ENCODE results near the gene EID1.

The EID1 gene

DNA sequence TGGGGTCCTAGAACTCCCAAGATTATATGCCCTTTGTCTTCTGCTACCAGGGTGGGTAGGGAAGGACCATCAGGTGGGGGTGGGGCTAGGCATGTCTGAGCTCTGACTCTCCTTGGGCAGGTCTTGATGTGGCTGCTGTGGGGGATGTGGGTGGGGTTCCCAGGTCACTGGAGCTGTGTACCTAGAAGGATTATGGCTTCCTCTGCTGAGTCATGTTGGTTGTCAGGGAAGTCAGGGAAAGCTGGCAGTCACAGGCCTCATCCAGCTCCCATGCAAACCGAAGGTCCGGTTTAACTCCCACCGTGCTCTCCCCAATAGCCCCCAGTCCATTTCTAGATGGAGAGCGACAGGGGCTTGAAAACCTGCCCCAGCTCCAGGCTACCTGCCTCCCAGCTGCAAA, 35.2 kb downstream of the EID1 start:
- no peak for TF ChIP-seq CTCF (IDR thresholded peaks at IDR 0.05; ENCODE audit: extremely low read depth, missing control alignments)
- DNase-seq (ENCODE audit: low spot score) = no peak

DNA sequence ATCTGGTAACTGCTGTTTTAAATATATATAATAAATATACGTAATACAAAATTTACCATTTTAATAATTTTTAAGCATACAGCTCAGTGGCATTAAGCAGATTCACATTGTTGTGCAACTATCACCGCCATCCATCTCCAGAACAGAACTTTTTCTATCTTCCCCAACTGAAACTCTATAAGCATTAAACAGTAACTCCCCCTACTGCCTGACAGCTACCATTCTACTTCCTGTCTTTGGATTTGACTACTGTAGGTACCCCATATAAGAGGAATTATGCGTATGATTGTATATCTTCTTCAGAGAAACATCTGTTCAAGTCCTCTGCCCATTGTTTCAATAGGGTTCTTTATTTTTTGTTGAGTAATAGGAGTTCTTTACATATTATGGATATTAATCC, 36.8 kb downstream of the EID1 start:
- no peak for TF ChIP-seq CTCF (IDR thresholded peaks at IDR 0.05; ENCODE audit: extremely low read depth, missing control alignments)
- DNase-seq (ENCODE audit: low spot score) = no peak

GRCh38 chr15:48915861-48916260, 37.9 kb downstream of the EID1 start:
- TF ChIP-seq CTCF (IDR thresholded peaks at IDR 0.05; ENCODE audit: extremely low read depth, missing control alignments) = no peak
- no peak for DNase-seq (ENCODE audit: low spot score)

DNA sequence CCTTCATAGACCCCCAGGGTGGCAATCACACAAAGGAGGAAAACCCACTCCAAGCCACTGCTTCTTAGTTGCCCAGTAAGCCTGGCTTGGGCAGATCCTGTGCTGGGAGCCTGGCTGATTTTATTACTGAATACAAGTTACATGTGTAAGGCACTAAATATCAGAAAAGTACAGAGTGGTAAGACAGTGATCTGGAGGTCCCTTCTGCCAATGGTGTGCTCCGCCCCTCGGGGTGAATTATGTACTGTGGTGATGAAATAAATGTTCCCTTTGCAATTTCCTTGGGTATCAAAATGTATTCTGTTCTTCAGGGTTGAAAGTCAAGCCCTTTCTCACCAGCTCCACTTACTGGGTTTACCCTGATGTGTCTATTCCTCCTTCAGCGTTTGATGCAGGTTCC, 38.8 kb downstream of the EID1 start:
- DNase-seq (ENCODE audit: low spot score) = no peak
- TF ChIP-seq CTCF (IDR thresholded peaks at IDR 0.05; ENCODE audit: extremely low read depth, missing control alignments) = no peak

DNA sequence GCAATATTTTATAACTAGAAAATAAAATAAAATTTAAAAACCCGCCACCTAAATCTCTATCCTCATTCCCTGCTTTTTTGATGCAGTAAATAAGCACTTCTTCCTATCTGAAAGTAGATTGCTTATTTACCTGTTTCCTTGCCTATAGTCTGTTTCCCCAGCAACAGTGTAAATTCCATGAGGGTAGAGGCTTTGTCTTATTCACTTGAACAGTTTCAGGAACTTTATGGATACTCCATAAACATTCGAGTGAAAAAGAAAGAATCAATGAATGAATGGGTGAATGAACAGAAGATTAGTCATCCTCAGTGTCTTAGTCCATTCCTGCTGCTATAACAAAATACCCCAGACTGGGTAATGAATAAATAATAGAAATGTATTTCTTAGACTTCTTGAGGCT, 44.1 kb downstream of the EID1 start:
- no peak for TF ChIP-seq CTCF (IDR thresholded peaks at IDR 0.05; ENCODE audit: extremely low read depth, missing control alignments)
- DNase-seq (ENCODE audit: low spot score) = no peak

DNA sequence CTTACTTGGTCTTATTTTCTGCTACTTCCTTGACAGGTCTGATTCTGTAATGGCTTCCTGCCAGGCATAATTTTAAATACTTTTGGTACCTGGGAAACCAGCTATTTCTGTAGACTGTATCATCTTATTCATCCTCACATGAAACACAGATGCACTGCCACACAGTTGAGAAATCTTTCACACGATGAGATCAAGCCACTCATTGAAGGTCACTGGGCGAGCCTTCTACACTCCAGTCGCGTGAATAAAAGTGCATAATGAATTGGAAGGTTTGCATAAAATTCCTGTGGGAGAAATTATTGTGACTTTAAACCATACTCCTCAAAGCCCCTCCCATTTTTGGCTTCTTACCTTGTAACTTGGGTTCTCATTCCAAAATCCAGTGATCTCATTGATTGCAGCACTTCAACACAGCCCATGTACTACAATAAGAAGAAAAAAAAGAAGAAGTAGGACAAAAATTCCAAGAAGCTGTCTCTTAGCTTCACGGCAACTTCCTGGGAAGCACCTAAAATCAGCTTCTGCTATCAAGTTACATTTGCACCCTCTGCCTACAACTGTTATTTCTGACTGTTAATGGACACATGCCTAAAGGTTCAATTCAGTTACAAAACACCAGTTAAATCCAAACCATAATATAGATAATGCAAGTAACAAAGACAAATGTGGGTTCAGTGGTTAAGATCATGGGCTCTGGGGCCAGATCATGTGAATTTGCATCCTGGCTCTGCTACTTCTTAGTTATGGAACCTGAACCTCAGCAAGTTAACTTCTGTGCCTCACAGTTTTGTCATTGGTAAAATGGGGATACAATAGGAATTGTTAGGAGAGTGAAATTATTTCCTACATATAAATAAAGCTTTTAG, 46.8 kb downstream of the EID1 start:
- DNase-seq (ENCODE audit: low spot score) = no peak
- TF ChIP-seq CTCF (IDR thresholded peaks at IDR 0.05; ENCODE audit: extremely low read depth, missing control alignments) = no peak

DNA sequence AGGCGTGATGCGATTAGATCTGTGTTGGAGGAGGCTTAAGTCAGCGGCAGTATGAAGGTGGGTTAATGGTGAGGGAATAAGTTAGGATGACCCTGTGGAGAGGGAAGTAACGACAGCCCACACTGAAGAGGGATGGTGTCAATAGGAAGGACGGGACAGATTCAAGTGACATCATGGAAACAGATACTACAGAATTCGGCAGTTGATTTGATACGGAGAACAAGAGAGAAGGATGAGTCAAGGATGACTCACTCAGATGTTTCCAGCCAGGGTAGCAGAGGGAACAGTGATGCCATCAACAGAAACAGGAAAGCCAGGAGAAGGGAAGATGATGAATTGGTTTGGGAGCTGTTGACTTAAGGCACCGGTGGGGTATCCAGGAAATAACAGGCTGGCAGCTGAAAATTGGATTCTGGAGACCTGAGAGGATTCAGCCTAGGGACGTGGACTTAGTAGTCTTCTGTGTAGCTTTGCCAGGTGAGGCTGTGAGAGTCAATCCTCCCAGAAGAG, 47.8 kb downstream of the EID1 start:
- DNase-seq (ENCODE audit: low spot score) = no peak

More for the DNA sequence above, 47.8 kb downstream of the EID1 start:
- no peak for TF ChIP-seq CTCF (IDR thresholded peaks at IDR 0.05; ENCODE audit: extremely low read depth, missing control alignments)
